IPS-15b (cell line): ENCODE measurements around the gene EQTN.
"Not testable (repeated sequence)": the region's sequence is repeated elsewhere in the genome, so short reads cannot be mapped to it uniquely, and the experiment has no call there.

Source experiments
- H3K27me3 ChIP-seq: one replicate; pipeline ENCODE4 v1.6.1; 2013; ENCODE audit warnings: low read length; ENCODE audit not compliant: control insufficient read depth, insufficient read depth
- H3K36me3 ChIP-seq: one replicate; pipeline ENCODE4 v1.6.1; 2013; ENCODE audit warnings: low read length; ENCODE audit not compliant: control insufficient read depth, insufficient read depth
- H3K4me1 ChIP-seq: one replicate; pipeline ENCODE4 v1.6.1; 2013; ENCODE audit warnings: mild to moderate bottlenecking, low read length; ENCODE audit not compliant: control insufficient read depth, insufficient read depth
- H3K4me3 ChIP-seq: one replicate; pipeline ENCODE4 v1.5.1; 2013; ENCODE audit warnings: low read depth, low read length
- H3K9ac ChIP-seq: one replicate; pipeline ENCODE4 v1.6.1; 2013; ENCODE audit warnings: low read depth, mild to moderate bottlenecking, low read length
- H3K9me3 ChIP-seq: one replicate; pipeline ENCODE4 v1.6.1; 2013; ENCODE audit warnings: mild to moderate bottlenecking, low read length; ENCODE audit not compliant: control insufficient read depth, insufficient read depth

EQTN gene

DNA sequence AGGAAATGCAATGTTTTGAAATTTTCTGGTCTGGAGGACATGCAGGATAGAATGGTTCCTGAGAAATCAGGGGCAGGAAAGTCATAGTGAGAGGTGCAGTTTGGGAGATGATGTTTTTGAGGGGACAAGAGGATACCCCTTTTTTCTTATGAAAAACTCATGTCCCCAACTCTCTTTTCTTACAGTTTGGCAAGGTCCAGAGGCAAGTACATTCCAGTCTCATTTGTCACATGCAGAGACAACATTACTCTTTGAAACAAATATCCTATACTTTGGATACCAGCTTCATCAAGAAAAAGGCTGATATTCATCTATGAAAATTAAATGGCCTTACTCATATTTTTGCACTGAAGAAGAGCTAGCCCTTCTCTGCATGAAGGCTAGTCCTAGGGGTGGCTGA, 48.2 kb downstream of the EQTN start:
- Histone ChIP-seq H3K9ac (no peak overlapping the region), H3K9me3 (no peaks in the 10 kb centered on the region), H3K4me1 (no peaks in the 10 kb centered on the region)

DNA sequence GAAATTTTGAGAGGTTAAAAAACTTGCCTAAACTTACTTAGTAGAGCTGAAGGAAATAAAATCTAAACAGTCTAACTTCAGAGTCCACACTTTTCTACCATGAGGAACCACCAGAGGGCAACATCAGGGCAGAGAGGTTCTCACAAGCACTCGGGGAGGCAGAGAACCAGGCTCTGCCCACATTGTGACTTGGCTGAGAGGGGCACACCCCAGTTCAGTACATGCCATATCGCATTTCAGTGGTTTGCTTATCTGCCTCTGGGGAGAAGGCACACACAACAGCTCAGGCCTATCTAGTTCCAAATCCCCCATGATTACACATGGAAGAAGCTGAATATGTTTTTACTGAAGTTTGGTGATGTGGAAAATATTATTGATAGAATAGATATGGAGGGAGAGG, 49.2 kb downstream of the EQTN start:
- Histone ChIP-seq H3K9me3 (no peaks in the 10 kb centered on the region), H3K9ac (no peak overlapping the region), H3K4me1 (no peaks in the 10 kb centered on the region), H3K27me3 (no peaks in the 10 kb centered on the region), H3K4me3 (no peak overlapping the region), H3K36me3 (no peaks in the 10 kb centered on the region)

More for the DNA sequence above, 48.2 kb downstream of the EQTN start:
- Histone ChIP-seq H3K36me3 (no peaks in the 10 kb centered on the region), H3K4me3 (no peak overlapping the region), H3K27me3 (no peaks in the 10 kb centered on the region)

DNA sequence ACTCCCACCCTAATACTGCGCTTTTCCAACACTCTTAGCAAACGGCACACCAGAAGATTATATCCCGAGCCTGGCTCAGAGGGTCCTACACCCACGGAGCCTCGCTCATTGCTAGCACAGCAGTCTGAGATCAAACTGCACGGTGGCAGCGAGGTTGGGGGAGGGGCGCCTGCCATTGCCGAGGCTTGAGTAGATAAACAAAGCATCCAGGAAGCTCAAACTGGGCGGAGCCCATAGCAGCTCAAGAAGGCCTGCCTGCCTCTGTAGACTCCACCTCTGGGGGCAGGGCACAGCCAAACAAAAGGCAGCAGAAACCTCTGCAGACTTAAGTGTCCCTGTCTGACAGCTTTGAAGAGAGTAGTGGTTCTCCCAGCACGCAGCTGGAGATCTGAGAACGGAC, 57.3 kb downstream of the EQTN start:
- H3K27me3 ChIP-seq, H3K4me3 ChIP-seq, H3K9me3 ChIP-seq: not testable (repeated sequence)

More for the DNA sequence above, 57.3 kb downstream of the EQTN start:
- H3K4me1 ChIP-seq, H3K36me3 ChIP-seq, H3K9ac ChIP-seq: not testable (repeated sequence)
